ENCODE results near the gene RIPPLY1.

Gene RIPPLY1

DNA sequence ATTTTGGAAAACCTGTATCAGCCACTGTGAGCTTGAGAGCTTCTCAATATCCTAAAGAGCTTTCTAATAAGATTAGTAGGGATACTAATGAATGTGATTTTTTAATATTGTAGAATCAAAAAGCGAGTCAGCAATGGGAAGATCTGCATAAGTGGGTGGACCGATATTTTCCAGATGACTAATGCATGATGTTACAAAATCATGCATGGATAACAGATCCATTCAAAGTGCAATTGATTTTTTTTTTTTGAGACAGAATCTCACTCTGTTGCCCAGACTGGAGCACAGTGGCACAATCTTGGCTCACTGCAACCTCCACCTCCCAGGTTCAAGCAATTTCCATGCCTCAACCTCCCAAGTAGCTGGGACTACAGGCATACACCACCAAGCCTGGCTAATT is 9.7 kb upstream of the RIPPLY1 start:
- Histone ChIP-seq H3K4me3 (ENCODE audit: low read depth, low read length) (no peak overlapping the region), H3K4me1 (ENCODE audit: control insufficient read depth, insufficient read depth, low read length) (peaks cover 3% of the 10 kb centered on the region), H3K36me3 (ENCODE audit: control insufficient read depth, insufficient read depth, low read length) (no peaks in the 10 kb centered on the region), H3K27me3 (ENCODE audit: control insufficient read depth, insufficient read depth, low read length) (peaks cover 5% of the 10 kb centered on the region; the same call in 1 of the 2 replicates), H3K9me3 (ENCODE audit: control insufficient read depth, insufficient read depth, low read length) (no peaks in the 10 kb centered on the region), H3K9ac (ENCODE audit: low read depth, low read length) (no peak overlapping the region), H3K27ac (ENCODE audit: low read depth, low read length) (no peak overlapping the region)

DNA sequence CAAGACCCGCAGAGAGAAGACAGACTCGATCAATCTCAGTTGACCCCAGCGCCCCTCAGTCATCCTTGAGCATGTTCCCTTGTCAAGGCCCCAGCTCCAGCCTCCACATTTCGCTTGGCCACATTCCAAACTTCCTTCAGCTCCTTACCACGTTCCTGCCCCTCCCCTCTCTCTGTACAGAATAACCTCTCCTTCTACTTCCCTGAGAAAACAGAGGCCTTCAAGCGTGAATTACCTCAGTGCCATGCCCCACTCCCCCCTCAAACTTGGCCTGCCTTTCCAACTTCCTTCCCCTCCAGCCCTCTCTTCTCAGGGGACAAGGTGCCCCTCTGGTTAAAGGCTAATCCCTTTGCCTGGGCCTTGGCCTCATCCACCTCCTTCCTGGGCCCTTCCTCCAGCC is 3.2 kb upstream of the RIPPLY1 start:
- Histone ChIP-seq H3K9ac (ENCODE audit: low read depth, low read length) (no peak overlapping the region), H3K27me3 (ENCODE audit: control insufficient read depth, insufficient read depth, low read length) (no peaks in the 10 kb centered on the region), H3K36me3 (ENCODE audit: control insufficient read depth, insufficient read depth, low read length) (no peaks in the 10 kb centered on the region), H3K4me3 (ENCODE audit: low read depth, low read length) (no peak overlapping the region), H3K9me3 (ENCODE audit: control insufficient read depth, insufficient read depth, low read length) (no peaks in the 10 kb centered on the region), H3K4me1 (ENCODE audit: control insufficient read depth, insufficient read depth, low read length) (no peaks in the 10 kb centered on the region), H3K27ac (ENCODE audit: low read depth, low read length) (no peak overlapping the region)

DNA sequence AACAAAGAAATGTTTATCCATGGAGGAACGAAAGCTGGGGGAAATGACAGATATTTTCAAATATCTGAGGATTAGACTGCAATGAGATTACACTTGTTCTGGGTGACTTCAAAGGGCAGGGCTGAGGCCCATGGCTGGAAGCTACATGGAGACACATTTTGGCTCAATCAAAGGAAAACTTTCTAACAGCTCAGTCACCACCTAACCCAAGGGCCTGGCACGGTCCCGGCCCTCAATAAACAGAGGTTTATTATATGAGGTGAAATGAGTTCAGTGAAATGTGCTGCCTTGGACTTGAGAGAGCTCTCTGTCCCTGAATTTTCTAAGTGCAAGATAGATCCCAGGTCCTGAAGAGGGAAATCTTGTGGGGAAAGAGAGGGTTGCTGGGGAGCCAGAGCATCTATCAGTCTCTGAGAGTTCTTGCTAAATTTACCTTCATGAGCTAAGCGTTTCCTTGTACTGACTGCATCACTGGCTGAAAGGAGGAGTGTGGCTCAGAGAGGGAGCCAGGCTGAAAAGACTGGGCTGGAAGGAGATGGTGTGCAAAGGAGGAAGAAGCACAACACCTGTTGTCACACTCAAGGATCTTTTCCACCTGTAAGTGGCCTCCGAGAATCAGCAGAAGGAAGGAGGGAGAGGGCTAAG is 2.0 kb upstream of the RIPPLY1 start:
- Histone ChIP-seq H3K4me3 (ENCODE audit: low read depth, low read length) (no peak overlapping the region), H3K27me3 (ENCODE audit: control insufficient read depth, insufficient read depth, low read length) (no peaks in the 10 kb centered on the region), H3K27ac (ENCODE audit: low read depth, low read length) (no peak overlapping the region), H3K9ac (ENCODE audit: low read depth, low read length) (no peak overlapping the region), H3K36me3 (ENCODE audit: control insufficient read depth, insufficient read depth, low read length) (no peaks in the 10 kb centered on the region), H3K4me1 (ENCODE audit: control insufficient read depth, insufficient read depth, low read length) (no peaks in the 10 kb centered on the region), H3K9me3 (ENCODE audit: control insufficient read depth, insufficient read depth, low read length) (no peaks in the 10 kb centered on the region)

DNA sequence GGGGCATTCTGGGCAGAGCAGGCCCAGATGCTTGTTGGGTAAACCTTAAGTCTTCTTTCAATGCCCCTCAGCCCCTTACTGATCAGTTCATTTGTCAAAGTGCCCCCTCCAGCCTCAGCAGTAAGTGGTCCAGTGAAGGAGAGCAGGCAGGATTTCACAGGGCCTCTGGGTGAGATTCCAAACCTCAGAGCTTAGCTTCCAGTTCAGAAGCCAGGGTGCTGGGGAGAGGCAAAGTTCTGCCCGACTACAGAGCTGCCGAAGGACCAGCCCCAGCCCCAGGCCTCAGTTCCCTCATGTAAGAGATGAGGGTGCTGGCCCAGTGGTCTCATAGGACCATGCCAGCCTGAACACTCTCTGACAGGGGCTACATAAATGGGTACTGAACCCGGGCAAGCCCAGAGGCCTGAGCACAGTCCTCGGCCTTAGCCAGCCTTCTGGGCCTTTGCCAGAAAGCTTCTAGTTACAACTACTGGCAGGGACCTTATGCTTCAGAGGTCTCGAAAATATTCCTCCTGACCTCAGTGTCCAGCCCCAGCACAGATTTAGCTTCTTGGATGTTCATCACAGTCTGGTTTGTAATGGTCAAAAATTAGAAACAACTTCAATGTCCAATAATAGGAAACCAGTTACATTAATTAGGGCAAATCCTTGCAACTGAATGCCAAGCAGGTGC is 851 bp upstream of the RIPPLY1 start:
- Histone ChIP-seq H3K4me3 (ENCODE audit: low read depth, low read length) (no peak overlapping the region), H3K9me3 (ENCODE audit: control insufficient read depth, insufficient read depth, low read length) (no peaks in the 10 kb centered on the region), H3K9ac (ENCODE audit: low read depth, low read length) (no peak overlapping the region), H3K36me3 (ENCODE audit: control insufficient read depth, insufficient read depth, low read length) (no peaks in the 10 kb centered on the region), H3K4me1 (ENCODE audit: control insufficient read depth, insufficient read depth, low read length) (peaks cover 8% of the 10 kb centered on the region; the same call in 1 of the 2 replicates), H3K27ac (ENCODE audit: low read depth, low read length) (no peak overlapping the region), H3K27me3 (ENCODE audit: control insufficient read depth, insufficient read depth, low read length) (no peaks in the 10 kb centered on the region)

DNA sequence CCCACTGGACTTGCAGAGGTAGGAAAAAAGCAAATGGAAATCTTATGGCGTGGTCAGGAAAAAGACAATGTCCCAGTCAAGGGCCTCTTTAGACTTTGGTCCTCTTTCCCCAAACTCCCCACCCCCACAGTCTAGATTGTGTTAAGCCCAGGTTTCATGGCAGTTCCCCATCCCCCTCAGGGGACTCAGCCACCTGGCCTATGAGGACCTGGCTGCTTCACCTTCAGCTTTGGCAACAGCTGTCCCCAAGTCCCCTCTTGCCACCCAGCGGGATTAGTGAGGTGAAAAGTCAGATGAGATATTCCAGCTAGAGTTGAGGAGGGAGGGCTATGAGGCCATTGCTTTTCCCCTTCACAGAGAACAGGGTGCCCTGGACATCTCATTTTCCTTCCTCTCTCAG is 457 bp downstream of the RIPPLY1 start:
- Histone ChIP-seq H3K36me3 (ENCODE audit: control insufficient read depth, insufficient read depth, low read length) (no peaks in the 10 kb centered on the region), H3K4me1 (ENCODE audit: control insufficient read depth, insufficient read depth, low read length) (peaks cover 11% of the 10 kb centered on the region; the same call in 1 of the 2 replicates), H3K9me3 (ENCODE audit: control insufficient read depth, insufficient read depth, low read length) (no peaks in the 10 kb centered on the region), H3K27ac (ENCODE audit: low read depth, low read length) (no peak overlapping the region), H3K4me3 (ENCODE audit: low read depth, low read length) (no peak overlapping the region), H3K9ac (ENCODE audit: low read depth, low read length) (no peak overlapping the region), H3K27me3 (ENCODE audit: control insufficient read depth, insufficient read depth, low read length) (no peaks in the 10 kb centered on the region)

DNA sequence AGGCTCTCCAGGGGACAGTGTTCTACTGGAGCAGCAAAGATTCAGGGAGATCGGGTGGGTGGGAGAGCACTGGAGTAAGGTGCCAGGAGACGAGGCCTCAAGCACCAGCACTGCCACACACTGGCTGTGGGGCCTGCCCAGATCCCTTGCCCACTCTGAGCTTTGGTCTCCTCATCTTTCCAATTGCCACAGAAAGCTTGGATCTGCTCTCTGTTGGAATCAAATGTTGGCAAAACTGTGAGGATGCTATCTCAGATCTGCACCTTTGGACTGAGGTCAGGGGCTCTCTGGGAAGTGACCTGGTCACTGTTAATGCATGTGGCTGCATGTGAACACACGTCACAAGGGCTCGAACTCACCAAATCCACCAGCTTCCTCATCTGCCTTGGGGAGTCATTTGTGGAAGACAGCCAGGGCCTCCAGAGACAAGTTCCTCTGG is 1.3 kb downstream of the RIPPLY1 start:
- Histone ChIP-seq H3K9me3 (ENCODE audit: control insufficient read depth, insufficient read depth, low read length) (no peaks in the 10 kb centered on the region), H3K36me3 (ENCODE audit: control insufficient read depth, insufficient read depth, low read length) (no peaks in the 10 kb centered on the region), H3K4me1 (ENCODE audit: control insufficient read depth, insufficient read depth, low read length) (peaks cover 11% of the 10 kb centered on the region; the same call in 1 of the 2 replicates), H3K9ac (ENCODE audit: low read depth, low read length) (no peak overlapping the region), H3K4me3 (ENCODE audit: low read depth, low read length) (no peak overlapping the region), H3K27me3 (ENCODE audit: control insufficient read depth, insufficient read depth, low read length) (no peaks in the 10 kb centered on the region), H3K27ac (ENCODE audit: low read depth, low read length) (no peak overlapping the region)

DNA sequence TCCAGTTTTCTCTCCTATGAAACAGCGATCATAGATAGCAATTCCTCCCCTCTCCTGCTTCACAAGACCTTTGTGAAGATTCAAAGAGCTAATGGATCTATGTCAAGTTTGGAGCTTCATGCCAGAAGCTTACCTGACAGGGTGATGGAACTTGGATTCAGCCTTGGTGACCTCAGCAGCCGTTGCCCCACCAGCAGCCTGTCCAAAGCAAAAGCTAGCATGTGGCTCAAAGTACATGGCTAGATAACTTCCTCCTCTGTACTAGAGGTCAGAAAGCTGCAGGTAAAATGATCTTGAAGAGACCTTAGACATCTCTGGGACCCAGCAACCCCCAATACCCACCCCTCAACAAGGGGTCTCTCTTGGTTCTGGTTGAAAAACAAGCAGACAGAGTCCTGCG is 1.8 kb downstream of the RIPPLY1 start:
- Histone ChIP-seq H3K4me1 (ENCODE audit: control insufficient read depth, insufficient read depth, low read length) (peaks cover 11% of the 10 kb centered on the region; the same call in 1 of the 2 replicates), H3K27ac (ENCODE audit: low read depth, low read length) (no peak overlapping the region), H3K27me3 (ENCODE audit: control insufficient read depth, insufficient read depth, low read length) (no peaks in the 10 kb centered on the region), H3K9ac (ENCODE audit: low read depth, low read length) (no peak overlapping the region), H3K36me3 (ENCODE audit: control insufficient read depth, insufficient read depth, low read length) (no peaks in the 10 kb centered on the region), H3K4me3 (ENCODE audit: low read depth, low read length) (no peak overlapping the region), H3K9me3 (ENCODE audit: control insufficient read depth, insufficient read depth, low read length) (no peaks in the 10 kb centered on the region)

DNA sequence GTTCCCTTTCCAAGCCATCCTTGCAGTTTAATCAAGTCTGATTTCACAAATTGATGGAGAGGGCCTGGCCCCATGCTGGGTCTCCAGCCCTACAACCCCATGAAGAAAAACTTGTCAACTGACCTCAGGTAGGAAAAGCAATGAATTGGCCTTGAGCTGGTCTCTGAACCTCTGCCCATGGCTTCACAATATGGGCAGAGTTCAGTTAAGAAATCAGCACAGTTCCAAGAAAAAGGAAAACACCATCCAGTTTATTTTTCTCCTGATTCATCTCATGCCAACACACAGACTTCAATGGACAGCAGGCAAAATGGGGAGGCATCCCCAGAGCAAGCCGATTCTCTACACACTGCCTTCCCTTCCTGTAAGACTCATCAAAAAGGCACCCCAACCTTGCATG is 3.3 kb downstream of the RIPPLY1 start:
- peaks cover 11% of the 10 kb centered on the region; the same call in 1 of the 2 replicates for H3K4me1 ChIP-seq (ENCODE audit: control insufficient read depth, insufficient read depth, low read length)
- peaks cover 2% of the 10 kb centered on the region; the same call in 1 of the 2 replicates for H3K27me3 ChIP-seq (ENCODE audit: control insufficient read depth, insufficient read depth, low read length)
- no peak overlapping the region for H3K9ac ChIP-seq (ENCODE audit: low read depth, low read length)
- no peak overlapping the region for H3K4me3 ChIP-seq (ENCODE audit: low read depth, low read length)
- no peaks in the 10 kb centered on the region for H3K36me3 ChIP-seq (ENCODE audit: control insufficient read depth, insufficient read depth, low read length)
- H3K9me3 ChIP-seq (ENCODE audit: control insufficient read depth, insufficient read depth, low read length), result no peaks in the 10 kb centered on the region
- H3K27ac ChIP-seq (ENCODE audit: low read depth, low read length), result no peak overlapping the region

DNA sequence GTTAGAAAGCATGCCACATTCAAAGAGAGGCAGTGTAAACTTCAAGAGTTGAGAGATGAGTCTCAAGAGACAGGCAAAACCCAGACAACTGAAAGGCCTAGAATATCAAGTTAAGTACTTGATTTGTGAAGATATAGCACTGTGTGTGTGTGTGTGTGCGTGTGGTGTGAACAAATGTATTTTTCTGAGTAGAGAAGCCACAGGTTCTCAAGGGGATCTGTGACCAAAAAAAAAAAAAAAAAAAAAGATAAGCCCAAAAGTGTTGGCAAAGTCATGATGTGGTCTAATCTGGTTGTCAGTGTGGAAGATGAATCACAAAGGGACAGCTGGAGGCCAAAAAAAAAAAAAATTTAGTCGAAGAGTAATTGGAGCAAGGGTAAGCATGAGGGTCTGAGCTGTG is 3.9 kb downstream of the RIPPLY1 start:
- Histone ChIP-seq H3K9me3 (ENCODE audit: control insufficient read depth, insufficient read depth, low read length) (no peaks in the 10 kb centered on the region), H3K4me1 (ENCODE audit: control insufficient read depth, insufficient read depth, low read length) (peaks cover 11% of the 10 kb centered on the region; the same call in 1 of the 2 replicates), H3K27ac (ENCODE audit: low read depth, low read length) (no peak overlapping the region), H3K36me3 (ENCODE audit: control insufficient read depth, insufficient read depth, low read length) (no peaks in the 10 kb centered on the region), H3K4me3 (ENCODE audit: low read depth, low read length) (no peak overlapping the region), H3K9ac (ENCODE audit: low read depth, low read length) (no peak overlapping the region), H3K27me3 (ENCODE audit: control insufficient read depth, insufficient read depth, low read length) (peaks cover 3% of the 10 kb centered on the region; the same call in 1 of the 2 replicates)

DNA sequence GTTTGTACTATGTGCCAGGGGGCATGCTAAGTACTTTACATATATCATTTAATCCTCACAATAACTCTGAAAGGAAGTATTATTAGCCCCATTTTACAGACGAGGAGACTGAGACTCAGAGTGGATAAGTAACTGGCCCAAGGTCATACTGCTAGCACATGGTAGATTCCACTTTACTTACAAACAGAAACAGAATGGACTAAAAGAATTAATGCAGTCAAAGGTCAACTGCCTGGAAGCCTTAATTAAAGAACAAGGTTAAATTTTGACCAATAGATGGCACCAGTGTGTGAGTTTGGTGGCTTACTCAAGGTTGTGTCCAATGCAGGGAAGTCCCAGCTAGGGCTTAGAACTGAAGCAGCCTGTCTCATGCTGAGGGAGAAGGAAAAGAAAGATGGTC is 4.7 kb downstream of the RIPPLY1 start:
- Histone ChIP-seq H3K4me3 (ENCODE audit: low read depth, low read length) (no peak overlapping the region), H3K27ac (ENCODE audit: low read depth, low read length) (no peak overlapping the region), H3K27me3 (ENCODE audit: control insufficient read depth, insufficient read depth, low read length) (peaks cover 3% of the 10 kb centered on the region; the same call in 1 of the 2 replicates), H3K4me1 (ENCODE audit: control insufficient read depth, insufficient read depth, low read length) (peaks cover 11% of the 10 kb centered on the region; the same call in 1 of the 2 replicates), H3K36me3 (ENCODE audit: control insufficient read depth, insufficient read depth, low read length) (no peaks in the 10 kb centered on the region), H3K9ac (ENCODE audit: low read depth, low read length) (no peak overlapping the region), H3K9me3 (ENCODE audit: control insufficient read depth, insufficient read depth, low read length) (no peaks in the 10 kb centered on the region)

DNA sequence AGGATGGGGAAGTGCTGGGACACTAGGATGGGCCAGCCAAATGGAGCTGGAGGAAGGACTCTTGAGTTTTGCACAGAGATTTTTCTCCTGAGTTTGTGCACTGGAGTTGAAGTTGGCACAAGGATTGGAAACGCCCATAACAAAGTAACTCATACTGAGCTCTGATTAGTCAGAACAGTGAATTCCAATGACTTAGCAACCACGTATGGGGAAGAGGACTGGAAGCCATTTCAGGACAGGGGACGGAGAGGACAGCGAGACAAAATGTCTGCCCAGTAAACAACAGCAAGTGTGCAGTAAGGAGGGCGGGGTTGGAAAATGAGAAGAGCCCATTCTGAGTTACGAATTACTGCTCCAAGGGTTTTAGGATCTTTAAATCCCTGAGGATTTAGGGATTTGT is 5.9 kb downstream of the RIPPLY1 start:
- Histone ChIP-seq H3K36me3 (ENCODE audit: control insufficient read depth, insufficient read depth, low read length) (no peaks in the 10 kb centered on the region), H3K4me3 (ENCODE audit: low read depth, low read length) (no peak overlapping the region), H3K9me3 (ENCODE audit: control insufficient read depth, insufficient read depth, low read length) (no peaks in the 10 kb centered on the region), H3K27ac (ENCODE audit: low read depth, low read length) (no peak overlapping the region), H3K4me1 (ENCODE audit: control insufficient read depth, insufficient read depth, low read length) (peaks cover 11% of the 10 kb centered on the region; the same call in 1 of the 2 replicates), H3K27me3 (ENCODE audit: control insufficient read depth, insufficient read depth, low read length) (peaks cover 8% of the 10 kb centered on the region), H3K9ac (ENCODE audit: low read depth, low read length) (no peak overlapping the region)

All from HUES48 (cell line).